ENCODE results near the gene CFAP299. TPM values are rescaled to one million over a fixed set of nuclear protein-coding genes. Genes with fewer than 3 reads are reported as not detected.

CFAP299 gene
- polyA plus RNA-seq, 3 donors, result 0.04 TPM; not detected in 2

DNA sequence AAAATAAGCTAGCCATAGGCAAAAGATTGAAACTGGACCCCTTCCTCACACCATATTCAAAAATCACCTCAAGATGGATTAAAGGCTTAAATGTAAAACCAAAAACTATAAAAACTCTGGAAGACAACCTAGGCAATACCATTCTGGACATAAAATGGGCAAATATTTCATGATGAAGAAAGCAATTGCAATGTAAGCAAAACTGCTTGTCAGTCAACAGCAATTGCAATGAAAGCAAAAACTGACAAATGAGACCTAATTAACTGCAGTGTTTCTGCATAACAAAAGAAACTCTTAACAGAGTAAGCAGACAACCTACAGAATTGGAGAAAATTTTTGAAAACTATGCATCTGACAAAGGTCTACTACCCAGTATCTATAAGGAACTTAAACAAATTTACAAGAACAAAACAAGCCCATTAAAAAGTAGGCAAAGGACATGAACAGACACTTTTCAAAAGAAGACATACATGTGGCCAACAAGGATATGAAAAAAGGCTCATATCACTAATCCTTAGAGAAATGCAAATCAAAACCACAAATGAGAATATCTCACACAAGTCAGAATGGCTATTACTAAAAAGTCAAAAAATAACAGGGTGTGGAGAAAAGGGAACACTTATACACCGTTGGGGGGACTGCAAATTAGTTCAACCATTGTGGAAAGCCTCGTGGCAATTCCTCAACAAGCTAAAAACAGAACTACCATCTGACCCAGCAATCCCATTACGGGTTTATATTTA lies 46.7 kb downstream of the CFAP299 start:
- WGBS, 3 donors, result 53 to 79% (median 65%) methylated on average over 3 of the region's 3 CpGs

GRCh38 chr4:80385397-80386280 lies 50.1 kb downstream of the CFAP299 start:
- 91 to 96% (median 96%) methylated on average over 25 of the region's 25 CpGs for WGBS, 3 donors
- H3K27ac ChIP-seq (ENCODE audit: low read depth, low read length), result no peak overlapping the region

More for the DNA sequence above, 46.7 kb downstream of the CFAP299 start:
- no peak overlapping the region for H3K27ac ChIP-seq (ENCODE audit: low read depth, low read length)

GRCh38 chr4:80386281-80386886 lies 50.9 kb downstream of the CFAP299 start:
- no peak overlapping the region for H3K27ac ChIP-seq (ENCODE audit: low read depth, low read length)
- WGBS, 3 donors, result 96 to 98% (median 98%) methylated on average over 42 of the region's 42 CpGs

DNA sequence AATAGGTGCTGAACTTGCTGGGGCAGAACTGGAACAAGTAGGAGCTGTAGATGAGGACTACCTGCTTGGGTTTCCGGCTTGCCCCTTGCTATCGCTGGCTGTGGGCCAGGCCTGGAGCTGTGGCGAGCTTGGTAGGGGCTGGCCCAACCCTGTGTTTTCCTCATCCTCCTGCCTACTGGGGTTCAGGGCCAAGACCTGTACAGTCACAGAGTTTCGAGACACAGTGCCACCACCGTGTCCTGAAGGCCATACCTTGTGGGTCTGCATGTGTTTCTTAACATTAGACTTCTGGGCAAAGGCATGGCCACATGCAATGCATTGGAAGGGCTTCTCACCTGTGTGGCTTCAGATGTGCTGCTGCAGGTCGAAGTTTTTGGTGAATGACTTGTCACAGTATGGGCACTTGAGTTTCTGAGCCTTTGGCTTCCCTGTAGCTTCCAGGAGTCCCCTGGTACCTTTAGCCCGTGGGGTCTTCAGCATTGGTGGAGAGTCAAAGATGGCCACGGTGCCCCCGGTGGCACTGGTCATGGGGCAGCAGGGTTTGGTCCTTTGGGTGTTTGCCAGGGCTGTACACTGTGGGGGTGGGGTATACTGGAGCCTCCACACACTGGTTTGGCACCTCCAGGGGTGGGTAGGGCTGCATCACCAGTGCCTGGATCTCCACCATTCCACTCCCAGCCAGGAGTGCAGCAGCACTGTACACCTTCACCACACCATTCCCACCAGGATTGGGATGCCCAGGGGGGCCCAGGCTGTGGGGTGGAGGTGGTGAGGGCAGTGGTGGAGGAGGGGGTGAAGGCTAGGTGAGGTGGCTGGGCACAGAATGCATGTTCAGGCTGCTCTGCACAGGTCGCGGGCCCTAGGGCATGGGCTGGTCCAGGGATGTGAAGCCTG lies 52.1 kb downstream of the CFAP299 start:
- H3K27ac ChIP-seq (ENCODE audit: low read depth, low read length), result no peak overlapping the region
- 89 to 95% (median 93%) methylated on average over 11 of the region's 11 CpGs for WGBS, 3 donors

DNA sequence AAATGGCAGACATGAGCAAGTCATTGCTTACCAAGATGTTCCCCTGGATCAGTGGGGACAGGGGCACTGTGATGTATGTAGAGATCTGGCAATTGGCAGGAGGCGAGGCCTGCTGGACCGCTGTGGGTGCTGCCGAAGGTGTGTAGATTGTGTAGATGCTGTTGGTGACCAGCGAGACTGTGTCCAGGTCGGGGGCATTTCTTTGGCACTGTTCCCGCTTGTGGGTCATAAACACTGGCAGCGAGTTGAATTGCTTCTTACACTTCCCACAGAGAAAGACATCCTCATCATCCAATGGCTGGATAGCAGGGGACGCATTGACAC lies 52.7 kb downstream of the CFAP299 start:
- WGBS, 3 donors, result 86 to 89% (median 89%) methylated on average over 8 of the region's 8 CpGs

DNA sequence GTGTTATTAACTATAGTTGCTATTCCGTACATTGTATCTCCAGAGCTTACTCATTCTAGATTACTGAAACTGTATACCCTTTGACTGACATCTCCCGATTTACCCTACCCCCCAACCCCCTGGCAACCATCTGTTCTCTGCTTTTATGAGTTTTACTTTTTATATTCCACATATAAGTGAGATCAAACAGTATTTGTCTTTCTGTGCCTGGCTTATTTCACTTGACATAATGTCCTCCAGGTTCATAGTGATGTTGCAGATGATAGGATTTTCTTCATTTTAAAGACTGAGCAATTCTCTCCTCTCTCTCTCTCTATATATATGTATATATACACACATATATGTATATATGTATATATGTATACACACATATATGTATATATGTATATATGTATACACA lies 54.6 kb downstream of the CFAP299 start:
- no peak overlapping the region for H3K27ac ChIP-seq (ENCODE audit: low read depth, low read length)
- WGBS, 3 donors, result 89 to 95% (median 93%) methylated on average over 2 of the region's 2 CpGs

More for the DNA sequence above, 52.7 kb downstream of the CFAP299 start:
- no peak overlapping the region for H3K27ac ChIP-seq (ENCODE audit: low read depth, low read length)

GRCh38 chr4:80393246-80393969 lies 57.9 kb downstream of the CFAP299 start:
- 64 to 85% (median 83%) methylated on average over 4 of the region's 4 CpGs for WGBS, 3 donors
- H3K27ac ChIP-seq (ENCODE audit: low read depth, low read length), result no peak overlapping the region

GRCh38 chr4:80393970-80394250 lies 58.4 kb downstream of the CFAP299 start:
- no peak overlapping the region for H3K27ac ChIP-seq (ENCODE audit: low read depth, low read length)
- 84 to 93% (median 86%) methylated on average over 1 of the region's 1 CpG for WGBS, 3 donors

DNA sequence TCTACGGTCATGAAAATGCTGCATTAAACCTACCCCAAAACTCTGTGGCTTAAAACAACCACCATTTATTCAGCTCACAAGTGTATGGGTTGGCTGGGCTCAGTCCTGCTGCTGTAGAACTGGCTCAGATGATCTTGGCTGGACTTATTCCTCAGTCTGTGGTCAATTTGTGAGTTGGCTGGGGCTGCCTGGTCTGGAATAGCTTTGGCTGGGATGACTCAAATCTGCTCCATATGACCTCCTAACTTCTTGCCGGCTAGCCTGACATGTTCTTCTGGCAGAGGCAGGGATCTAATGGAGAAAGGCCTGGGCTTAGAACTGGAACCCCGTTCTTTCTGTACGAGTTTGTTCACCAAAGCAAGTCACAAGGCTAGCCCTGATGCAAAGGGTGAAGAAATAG lies 71.7 kb downstream of the CFAP299 start:
- H3K27ac ChIP-seq (ENCODE audit: low read depth, low read length), result no peak overlapping the region
- WGBS, 3 donors, result 67 to 78% (median 68%) methylated on average over 4 of the region's 4 CpGs

- 65 to 79% (median 67%) methylated on average over 2 of the region's 2 CpGs for WGBS, 3 donors
- no peak overlapping the region for H3K27ac ChIP-seq (ENCODE audit: low read depth, low read length)
Observed at GRCh38 chr4:80409809-80410208, 74.3 kb downstream of the CFAP299 start.

DNA sequence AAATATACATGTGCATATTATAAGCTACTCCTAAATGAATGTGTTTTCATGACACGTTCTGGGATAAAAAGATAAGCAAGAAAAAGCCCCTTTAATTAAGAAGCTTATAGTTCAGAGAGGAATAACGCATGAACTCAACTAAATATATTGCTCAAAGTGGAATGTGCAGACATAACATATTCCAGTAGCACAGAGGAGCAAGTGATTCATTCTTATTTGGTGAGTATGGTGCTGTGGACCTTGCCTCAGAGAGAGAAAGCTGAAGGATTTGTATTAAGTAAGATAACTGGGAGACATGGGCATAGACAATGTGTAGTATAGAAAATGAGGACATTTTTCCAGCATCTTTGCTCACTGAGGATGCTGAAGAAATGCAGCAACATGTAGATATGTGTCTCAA lies 76.8 kb downstream of the CFAP299 start:
- no peak overlapping the region for H3K27ac ChIP-seq (ENCODE audit: low read depth, low read length)
- 65 to 85% (median 81%) methylated on average over 2 of the region's 2 CpGs for WGBS, 3 donors

DNA sequence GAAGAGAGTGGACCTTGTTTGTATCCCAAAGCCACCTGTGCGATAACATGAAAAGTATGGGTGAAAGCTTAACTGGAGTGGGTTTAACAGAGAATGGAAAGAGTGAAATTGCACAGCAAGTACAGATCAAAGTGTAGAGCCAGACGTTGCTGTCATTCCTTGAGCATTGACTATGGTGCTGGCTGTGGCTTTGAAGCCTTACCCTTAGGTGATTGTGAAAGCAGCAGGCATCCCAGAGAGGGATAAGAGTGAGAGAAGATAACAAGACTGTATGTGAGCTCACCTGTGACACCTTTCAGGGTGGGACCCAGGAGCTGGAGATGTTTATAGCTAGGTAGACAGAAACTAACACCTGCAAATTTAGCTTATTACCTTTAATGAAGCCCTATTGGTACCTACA lies 77.6 kb downstream of the CFAP299 start:
- no peak overlapping the region for H3K27ac ChIP-seq (ENCODE audit: low read depth, low read length)
- 24 to 39% (median 35%) methylated on average over 2 of the region's 2 CpGs for WGBS, 3 donors

GRCh38 chr4:80417019-80417418 lies 81.5 kb downstream of the CFAP299 start:
- WGBS, 3 donors, result 86 to 91% (median 89%) methylated on average over 2 of the region's 2 CpGs
- H3K27ac ChIP-seq (ENCODE audit: low read depth, low read length), result no peak overlapping the region

GRCh38 chr4:80419946-80420345 lies 84.4 kb downstream of the CFAP299 start:
- WGBS, 3 donors, result 56 to 96% (median 78%) methylated on average over 1 of the region's 1 CpG
- no peak overlapping the region for H3K27ac ChIP-seq (ENCODE audit: low read depth, low read length)

GRCh38 chr4:80420638-80421037 lies 85.1 kb downstream of the CFAP299 start:
- 72 to 96% (median 88%) methylated on average over 1 of the region's 1 CpG for WGBS, 3 donors
- no peak overlapping the region for H3K27ac ChIP-seq (ENCODE audit: low read depth, low read length)

DNA sequence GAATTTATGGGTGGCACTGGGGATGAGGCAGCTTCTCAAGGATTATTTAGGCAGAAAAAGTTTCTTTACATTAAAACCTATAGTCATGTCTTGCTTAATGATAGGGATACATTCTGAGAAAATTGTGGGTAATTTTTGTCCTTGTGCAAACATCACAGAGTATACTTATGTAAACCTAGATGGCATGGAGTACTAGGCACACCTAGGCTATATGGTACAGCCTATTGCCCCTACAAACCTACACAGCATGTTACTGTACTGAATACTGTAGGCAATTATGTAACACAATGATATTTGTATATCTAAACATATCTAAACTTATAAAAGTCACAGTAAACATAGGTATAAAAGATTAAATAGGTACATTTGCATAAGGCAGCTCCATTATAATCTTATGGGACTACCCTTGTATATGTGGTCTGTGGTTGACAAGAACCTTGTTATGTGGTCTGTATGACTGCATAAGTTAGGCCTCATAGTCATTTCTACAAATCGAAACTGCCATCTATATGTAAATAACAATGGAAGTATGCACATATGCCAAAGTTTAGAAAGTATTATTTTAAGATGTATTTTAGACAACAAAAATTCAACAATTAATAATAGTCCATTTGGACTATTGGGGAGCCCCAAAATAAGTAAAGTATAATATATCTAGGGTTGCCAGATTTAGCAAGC lies 87.3 kb downstream of the CFAP299 start:
- no peak overlapping the region for H3K27ac ChIP-seq (ENCODE audit: low read depth, low read length)
- 63 to 87% (median 80%) methylated on average over 1 of the region's 1 CpG for WGBS, 3 donors

DNA sequence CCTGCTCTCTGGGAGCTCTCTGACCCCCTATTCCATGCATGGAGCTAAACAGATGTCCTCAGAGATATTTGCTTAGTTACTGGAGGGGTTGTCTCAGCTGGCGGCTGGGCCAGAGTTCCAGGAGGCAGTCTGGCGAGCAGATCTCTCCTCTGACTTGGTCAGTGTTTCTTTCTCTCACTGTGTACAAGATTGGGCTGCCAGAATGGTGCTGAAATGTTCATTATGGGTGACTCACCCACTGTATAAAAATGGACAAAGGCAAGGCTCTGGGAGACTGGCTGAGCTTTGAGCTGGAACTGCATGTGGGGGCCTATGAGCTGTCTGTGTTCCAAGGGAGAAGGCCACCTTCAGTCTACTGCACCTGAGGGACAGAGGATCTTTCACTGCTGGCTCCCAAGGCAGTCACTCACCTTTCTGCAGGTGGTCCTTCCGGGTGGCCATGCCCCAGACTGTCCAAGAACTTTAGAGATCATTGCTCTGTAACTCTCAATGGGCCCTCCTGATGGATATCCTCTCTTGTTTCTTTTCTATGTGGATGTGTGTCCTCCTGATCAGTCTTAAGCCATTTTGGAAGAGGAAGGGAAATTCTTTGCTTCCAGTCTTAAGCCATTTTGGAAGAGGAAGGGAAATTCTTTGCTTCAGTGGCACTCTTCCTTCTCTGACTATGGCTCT lies 88.2 kb downstream of the CFAP299 start:
- no peak overlapping the region for H3K27ac ChIP-seq (ENCODE audit: low read depth, low read length)
- 80 to 96% (median 88%) methylated on average over 3 of the region's 3 CpGs for WGBS, 3 donors

All from adipose tissue (tissue), 3 donors.